GM23338 (cell line): Measurements from ENCODE around the gene GNA12. TPM values are rescaled to one million over a fixed set of nuclear protein-coding genes. Genes with fewer than 3 reads are reported as not detected.

Experiments used
- ATAC-seq: fragments of 200-7000 bp; cut with Tn5 transposase; 3 replicates; pipeline ENCODE4 v1.9.1; 2020
- DNase-seq: peaks from one replicate; pipeline ENCODE4 v3.0.0-alpha.2; 2015; ENCODE audit warnings: low spot score
- H2AFZ ChIP-seq: fragments of 200-600 bp; sonication (generic); 2 replicates; pipeline ENCODE4 v1.8.0; 2016; ENCODE audit warnings: antibody characterized with exemption, mild to moderate bottlenecking, moderate library complexity
- H3F3A ChIP-seq: fragments of 200-600 bp; sonication (generic); replicated peaks from 2 replicates; pipeline ENCODE4 v1.8.0; 2017; ENCODE audit warnings: antibody characterized with exemption, mixed run types, low read depth
- H3K27ac ChIP-seq: fragments of 200-600 bp; sonication (generic); 2 replicates; pipeline ENCODE4 v1.6.1; 2016; ENCODE audit warnings: low read depth
- H3K27me3 ChIP-seq: fragments of 200-600 bp; sonication (generic); 2 replicates; pipeline ENCODE4 v1.8.0; 2016; ENCODE audit warnings: mild to moderate bottlenecking, mixed run types, moderate library complexity; ENCODE audit not compliant: insufficient read depth
- H3K36me3 ChIP-seq: fragments of 200-600 bp; sonication (generic); 2 replicates; pipeline ENCODE4 v1.8.0; 2016; ENCODE audit warnings: mild to moderate bottlenecking; ENCODE audit not compliant: insufficient read depth
- H3K4me1 ChIP-seq: fragments of 200-600 bp; sonication (generic); 2 replicates; pipeline ENCODE4 v1.8.0; 2016; ENCODE audit warnings: mild to moderate bottlenecking, moderate library complexity; ENCODE audit not compliant: insufficient read depth
- H3K4me2 ChIP-seq: fragments of 200-600 bp; sonication (generic); 2 replicates; pipeline ENCODE4 v1.7.1; 2017; ENCODE audit warnings: mixed run types
- H3K4me3 ChIP-seq: fragments of 200-600 bp; sonication (generic); 2 replicates; pipeline ENCODE4 v1.6.1; 2016; ENCODE audit warnings: mixed run types
- H3K79me2 ChIP-seq: fragments of 200-600 bp; sonication (generic); replicated peaks from 2 replicates; pipeline ENCODE4 v1.8.0; 2017; ENCODE audit warnings: mild to moderate bottlenecking; ENCODE audit not compliant: insufficient read depth
- H3K9me2 ChIP-seq: fragments of 200-600 bp; sonication (generic); 2 replicates; pipeline ENCODE4 v1.8.0; 2017; ENCODE audit not compliant: insufficient read depth
- H4K20me1 ChIP-seq: fragments of 200-600 bp; sonication (generic); replicated peaks from 2 replicates; pipeline ENCODE4 v1.8.0; 2017; ENCODE audit warnings: mild to moderate bottlenecking; ENCODE audit not compliant: insufficient read depth
- H3K27ac Mint-ChIP-seq: 2 replicates; pipeline ENCODE4 v1.8.0; 2020; ENCODE audit warnings: inconsistent platforms, mild to moderate bottlenecking, moderate library complexity, mixed read lengths
- H3K27me3 Mint-ChIP-seq: 3 replicates; pipeline ENCODE4 v1.8.0; 2022; ENCODE audit warnings: low read depth, mild to moderate bottlenecking, moderate library complexity, mixed read lengths, inconsistent platforms; ENCODE audit not compliant: insufficient read depth, poor library complexity
- H3K36me3 Mint-ChIP-seq: 3 replicates; pipeline ENCODE4 v1.8.0; 2021; ENCODE audit warnings: low read depth, mild to moderate bottlenecking, inconsistent platforms, moderate library complexity, mixed read lengths
- H3K4me1 Mint-ChIP-seq: 3 replicates; pipeline ENCODE4 v1.8.0; 2020; ENCODE audit warnings: mild to moderate bottlenecking, inconsistent platforms, mixed read lengths
- H3K4me3 Mint-ChIP-seq: 3 replicates; pipeline ENCODE4 v1.8.0; 2021; ENCODE audit warnings: moderate library complexity, mild to moderate bottlenecking, inconsistent platforms, mixed read lengths
- H3K9me3 Mint-ChIP-seq: 3 replicates; pipeline ENCODE4 v1.8.0; 2020; ENCODE audit warnings: moderate library complexity, mild to moderate bottlenecking, inconsistent platforms, mixed read lengths
- CREB1 ChIP-seq: fragments of 250-450 bp; sonication (Bioruptor Pico); IDR thresholded peaks from 2 replicates; pipeline ENCODE4 v1.5.0; 2020; ENCODE audit warnings: low read depth, mild to moderate bottlenecking, moderate library complexity
- JUNB ChIP-seq: IDR thresholded peaks from one replicate; pipeline ENCODE4 v1.6.1; 2016; ENCODE audit warnings: antibody characterized with exemption; ENCODE audit not compliant: unreplicated experiment
- NANOG ChIP-seq: IDR thresholded peaks from 2 replicates; pipeline ENCODE4 v1.6.1; 2016; ENCODE audit warnings: antibody characterized with exemption, borderline replicate concordance
- POLR2AphosphoS5 ChIP-seq: IDR thresholded peaks from 2 replicates; pipeline ENCODE4 v1.6.1; 2016; ENCODE audit warnings: antibody characterized with exemption, low read depth
- STAT1 ChIP-seq: IDR thresholded peaks from one replicate; pipeline ENCODE4 v1.6.1; 2016; ENCODE audit warnings: antibody characterized with exemption; ENCODE audit not compliant: unreplicated experiment
- ZNF114 ChIP-seq: fragments of 250-450 bp; sonication (Bioruptor Pico); IDR thresholded peaks from 2 replicates; pipeline ENCODE4 v1.5.0; 2020; ENCODE audit warnings: mild to moderate bottlenecking, moderate library complexity
- ZNF331 ChIP-seq: fragments of 250-450 bp; sonication (Bioruptor Pico); IDR thresholded peaks from 2 replicates; pipeline ENCODE4 v1.5.0; 2020; ENCODE audit warnings: low read depth, mild to moderate bottlenecking, moderate library complexity
- polyA plus RNA-seq: library from polyadenylated mRNA; unstranded; fragments of >200 nt; fragmentation: Nextera tagmentation; extraction: Ambion mirVana; gene quantifications from 2 replicates; pipeline ENCODE4 v1.2.1, GENCODE V29; 2016
- total RNA-seq: library from RNA; depleted of rRNA; stranded (reverse); fragments of >200 nt; shearing (Covaris generic); gene quantifications from 2 replicates; pipeline ENCODE4 v1.2.3, GENCODE V29; 2014
- TF ChIP-seq, protein P1 (sequence below): fragments of 250-450 bp; sonication (Bioruptor Pico); IDR thresholded peaks from 2 replicates; pipeline ENCODE4 v1.5.0; 2020; ENCODE audit warnings: mild to moderate bottlenecking, moderate library complexity
- TF ChIP-seq, protein P2 (sequence below): IDR thresholded peaks from 2 replicates; pipeline ENCODE4 v1.6.1; 2016; ENCODE audit warnings: antibody characterized with exemption
- TF ChIP-seq, protein P3 (sequence below): IDR thresholded peaks from one replicate; pipeline ENCODE4 v1.6.1; 2018; ENCODE audit warnings: antibody characterized with exemption; ENCODE audit not compliant: unreplicated experiment

Gene GNA12
- total and polyA plus RNA-seq, 2 experiments from 2014 or later: 24.0 to 87.7 TPM

DNA sequence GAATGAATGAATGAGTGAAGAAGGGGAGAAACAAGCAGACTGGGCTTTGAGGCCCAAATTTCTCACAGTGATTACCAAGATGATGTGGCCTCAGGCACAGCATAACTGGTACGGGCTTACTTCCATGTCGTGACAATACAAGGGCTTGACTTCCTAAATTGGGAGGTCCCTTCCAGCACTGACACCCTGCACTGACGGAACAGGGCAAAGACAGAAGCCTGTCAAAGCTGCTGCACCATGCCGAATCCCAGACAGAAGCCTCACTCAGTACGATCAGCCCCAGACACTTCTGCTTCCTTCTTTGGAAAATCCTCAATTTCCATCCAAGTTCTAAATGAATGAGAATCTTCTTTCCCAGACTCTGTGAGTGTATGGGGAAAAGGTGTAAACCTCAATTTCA, 51.9 kb downstream of the GNA12 start (continued):
- TF ChIP-seq, protein P1, sequence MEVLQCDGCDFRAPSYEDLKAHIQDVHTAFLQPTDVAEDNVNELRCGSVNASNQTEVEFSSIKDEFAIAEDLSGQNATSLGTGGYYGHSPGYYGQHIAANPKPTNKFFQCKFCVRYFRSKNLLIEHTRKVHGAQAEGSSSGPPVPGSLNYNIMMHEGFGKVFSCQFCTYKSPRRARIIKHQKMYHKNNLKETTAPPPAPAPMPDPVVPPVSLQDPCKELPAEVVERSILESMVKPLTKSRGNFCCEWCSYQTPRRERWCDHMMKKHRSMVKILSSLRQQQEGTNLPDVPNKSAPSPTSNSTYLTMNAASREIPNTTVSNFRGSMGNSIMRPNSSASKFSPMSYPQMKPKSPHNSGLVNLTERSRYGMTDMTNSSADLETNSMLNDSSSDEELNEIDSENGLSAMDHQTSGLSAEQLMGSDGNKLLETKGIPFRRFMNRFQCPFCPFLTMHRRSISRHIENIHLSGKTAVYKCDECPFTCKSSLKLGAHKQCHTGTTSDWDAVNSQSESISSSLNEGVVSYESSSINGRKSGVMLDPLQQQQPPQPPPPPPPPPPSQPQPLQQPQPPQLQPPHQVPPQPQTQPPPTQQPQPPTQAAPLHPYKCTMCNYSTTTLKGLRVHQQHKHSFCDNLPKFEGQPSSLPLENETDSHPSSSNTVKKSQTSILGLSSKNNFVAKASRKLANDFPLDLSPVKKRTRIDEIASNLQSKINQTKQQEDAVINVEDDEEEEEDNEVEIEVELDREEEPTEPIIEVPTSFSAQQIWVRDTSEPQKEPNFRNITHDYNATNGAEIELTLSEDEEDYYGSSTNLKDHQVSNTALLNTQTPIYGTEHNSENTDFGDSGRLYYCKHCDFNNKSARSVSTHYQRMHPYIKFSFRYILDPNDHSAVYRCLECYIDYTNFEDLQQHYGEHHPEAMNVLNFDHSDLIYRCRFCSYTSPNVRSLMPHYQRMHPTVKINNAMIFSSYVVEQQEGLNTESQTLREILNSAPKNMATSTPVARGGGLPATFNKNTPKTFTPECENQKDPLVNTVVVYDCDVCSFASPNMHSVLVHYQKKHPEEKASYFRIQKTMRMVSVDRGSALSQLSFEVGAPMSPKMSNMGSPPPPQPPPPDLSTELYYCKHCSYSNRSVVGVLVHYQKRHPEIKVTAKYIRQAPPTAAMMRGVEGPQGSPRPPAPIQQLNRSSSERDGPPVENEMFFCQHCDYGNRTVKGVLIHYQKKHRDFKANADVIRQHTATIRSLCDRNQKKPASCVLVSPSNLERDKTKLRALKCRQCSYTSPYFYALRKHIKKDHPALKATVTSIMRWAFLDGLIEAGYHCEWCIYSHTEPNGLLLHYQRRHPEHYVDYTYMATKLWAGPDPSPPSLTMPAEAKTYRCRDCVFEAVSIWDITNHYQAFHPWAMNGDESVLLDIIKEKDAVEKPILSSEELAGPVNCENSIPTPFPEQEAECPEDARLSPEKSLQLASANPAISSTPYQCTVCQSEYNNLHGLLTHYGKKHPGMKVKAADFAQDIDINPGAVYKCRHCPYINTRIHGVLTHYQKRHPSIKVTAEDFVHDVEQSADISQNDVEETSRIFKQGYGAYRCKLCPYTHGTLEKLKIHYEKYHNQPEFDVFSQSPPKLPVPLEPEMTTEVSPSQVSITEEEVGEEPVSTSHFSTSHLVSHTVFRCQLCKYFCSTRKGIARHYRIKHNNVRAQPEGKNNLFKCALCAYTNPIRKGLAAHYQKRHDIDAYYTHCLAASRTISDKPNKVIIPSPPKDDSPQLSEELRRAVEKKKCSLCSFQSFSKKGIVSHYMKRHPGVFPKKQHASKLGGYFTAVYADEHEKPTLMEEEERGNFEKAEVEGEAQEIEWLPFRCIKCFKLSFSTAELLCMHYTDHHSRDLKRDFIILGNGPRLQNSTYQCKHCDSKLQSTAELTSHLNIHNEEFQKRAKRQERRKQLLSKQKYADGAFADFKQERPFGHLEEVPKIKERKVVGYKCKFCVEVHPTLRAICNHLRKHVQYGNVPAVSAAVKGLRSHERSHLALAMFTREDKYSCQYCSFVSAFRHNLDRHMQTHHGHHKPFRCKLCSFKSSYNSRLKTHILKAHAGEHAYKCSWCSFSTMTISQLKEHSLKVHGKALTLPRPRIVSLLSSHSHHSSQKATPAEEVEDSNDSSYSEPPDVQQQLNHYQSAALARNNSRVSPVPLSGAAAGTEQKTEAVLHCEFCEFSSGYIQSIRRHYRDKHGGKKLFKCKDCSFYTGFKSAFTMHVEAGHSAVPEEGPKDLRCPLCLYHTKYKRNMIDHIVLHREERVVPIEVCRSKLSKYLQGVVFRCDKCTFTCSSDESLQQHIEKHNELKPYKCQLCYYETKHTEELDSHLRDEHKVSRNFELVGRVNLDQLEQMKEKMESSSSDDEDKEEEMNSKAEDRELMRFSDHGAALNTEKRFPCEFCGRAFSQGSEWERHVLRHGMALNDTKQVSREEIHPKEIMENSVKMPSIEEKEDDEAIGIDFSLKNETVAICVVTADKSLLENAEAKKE (CRISPR knock-in tag): no peak
- TF ChIP-seq ZNF331 (CRISPR knock-in tag) (no peak), POLR2AphosphoS5 (no peak), ZNF114 (CRISPR knock-in tag) (no peak)

DNA sequence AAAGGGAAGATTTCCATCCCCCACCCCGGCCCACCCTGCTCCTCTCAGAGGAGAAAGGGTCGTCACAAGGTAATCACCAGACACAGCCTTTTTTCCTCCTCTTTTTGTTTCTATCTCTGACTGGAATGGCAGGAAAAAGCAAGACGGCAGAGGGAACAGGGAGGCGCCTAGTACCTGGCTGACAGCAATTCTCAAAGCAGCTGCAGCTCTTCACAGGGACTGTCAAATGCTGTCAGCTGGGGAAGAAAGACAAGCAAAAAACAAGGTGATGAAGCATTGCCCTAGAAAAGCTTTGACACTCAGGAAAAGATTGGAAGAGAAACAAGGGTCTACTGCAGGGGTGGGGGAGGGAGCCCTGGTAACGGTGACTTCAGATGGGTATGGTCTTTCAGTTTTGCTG, 52.7 kb downstream of the GNA12 start:
- H3K36me3 Mint-ChIP-seq: peaks cover 65% of the 10 kb centered on the region
- Histone ChIP-seq H2AFZ (no peak overlapping the region), H3K36me3 (peaks cover 28% of the 10 kb centered on the region), H3K9me2 (no peaks in the 10 kb centered on the region), H3K27ac (no peak overlapping the region), H3K79me2 (peaks cover 85% of the 10 kb centered on the region), H3K4me3 (no peak overlapping the region), H4K20me1 (peaks cover 38% of the 10 kb centered on the region), H3K4me2 (no peak overlapping the region), H3F3A (0 out of 2 replicates have a peak, but pooled peaks cover 3% of the 10 kb centered on the region), H3K4me1 (no peaks in the 10 kb centered on the region; the same call in 1 of the 2 replicates), H3K27me3 (no peaks in the 10 kb centered on the region)
- peaks cover 12% of the 10 kb centered on the region for H3K4me1 Mint-ChIP-seq
- ATAC-seq (no peak), DNase-seq (no peak)
- no peak overlapping the region for H3K4me3 Mint-ChIP-seq
- H3K9me3 Mint-ChIP-seq: no peaks in the 10 kb centered on the region
- no peaks in the 10 kb centered on the region for H3K27me3 Mint-ChIP-seq
- no peak overlapping the region for H3K27ac Mint-ChIP-seq
- TF ChIP-seq STAT1 (no peak), JUNB (no peak), POLR2AphosphoS5 (no peak), CREB1 (CRISPR knock-in tag) (no peak), NANOG (no peak)
- TF ChIP-seq, protein P2, sequence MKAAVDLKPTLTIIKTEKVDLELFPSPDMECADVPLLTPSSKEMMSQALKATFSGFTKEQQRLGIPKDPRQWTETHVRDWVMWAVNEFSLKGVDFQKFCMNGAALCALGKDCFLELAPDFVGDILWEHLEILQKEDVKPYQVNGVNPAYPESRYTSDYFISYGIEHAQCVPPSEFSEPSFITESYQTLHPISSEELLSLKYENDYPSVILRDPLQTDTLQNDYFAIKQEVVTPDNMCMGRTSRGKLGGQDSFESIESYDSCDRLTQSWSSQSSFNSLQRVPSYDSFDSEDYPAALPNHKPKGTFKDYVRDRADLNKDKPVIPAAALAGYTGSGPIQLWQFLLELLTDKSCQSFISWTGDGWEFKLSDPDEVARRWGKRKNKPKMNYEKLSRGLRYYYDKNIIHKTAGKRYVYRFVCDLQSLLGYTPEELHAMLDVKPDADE: no peak
- TF ChIP-seq, protein P3, sequence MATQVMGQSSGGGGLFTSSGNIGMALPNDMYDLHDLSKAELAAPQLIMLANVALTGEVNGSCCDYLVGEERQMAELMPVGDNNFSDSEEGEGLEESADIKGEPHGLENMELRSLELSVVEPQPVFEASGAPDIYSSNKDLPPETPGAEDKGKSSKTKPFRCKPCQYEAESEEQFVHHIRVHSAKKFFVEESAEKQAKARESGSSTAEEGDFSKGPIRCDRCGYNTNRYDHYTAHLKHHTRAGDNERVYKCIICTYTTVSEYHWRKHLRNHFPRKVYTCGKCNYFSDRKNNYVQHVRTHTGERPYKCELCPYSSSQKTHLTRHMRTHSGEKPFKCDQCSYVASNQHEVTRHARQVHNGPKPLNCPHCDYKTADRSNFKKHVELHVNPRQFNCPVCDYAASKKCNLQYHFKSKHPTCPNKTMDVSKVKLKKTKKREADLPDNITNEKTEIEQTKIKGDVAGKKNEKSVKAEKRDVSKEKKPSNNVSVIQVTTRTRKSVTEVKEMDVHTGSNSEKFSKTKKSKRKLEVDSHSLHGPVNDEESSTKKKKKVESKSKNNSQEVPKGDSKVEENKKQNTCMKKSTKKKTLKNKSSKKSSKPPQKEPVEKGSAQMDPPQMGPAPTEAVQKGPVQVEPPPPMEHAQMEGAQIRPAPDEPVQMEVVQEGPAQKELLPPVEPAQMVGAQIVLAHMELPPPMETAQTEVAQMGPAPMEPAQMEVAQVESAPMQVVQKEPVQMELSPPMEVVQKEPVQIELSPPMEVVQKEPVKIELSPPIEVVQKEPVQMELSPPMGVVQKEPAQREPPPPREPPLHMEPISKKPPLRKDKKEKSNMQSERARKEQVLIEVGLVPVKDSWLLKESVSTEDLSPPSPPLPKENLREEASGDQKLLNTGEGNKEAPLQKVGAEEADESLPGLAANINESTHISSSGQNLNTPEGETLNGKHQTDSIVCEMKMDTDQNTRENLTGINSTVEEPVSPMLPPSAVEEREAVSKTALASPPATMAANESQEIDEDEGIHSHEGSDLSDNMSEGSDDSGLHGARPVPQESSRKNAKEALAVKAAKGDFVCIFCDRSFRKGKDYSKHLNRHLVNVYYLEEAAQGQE: no peak
